CD14-positive monocyte (primary cell): ENCODE results near the gene SHISAL1. TPM values are rescaled to one million over a fixed set of nuclear protein-coding genes. Genes with fewer than 3 reads are reported as not detected.

Experiments used
- DNase-seq, 3 donors: peaks; one replicate each; pipeline ENCODE4 v3.0.0-alpha.2; 2011 to 2022
- H2AFZ ChIP-seq: 2 replicates; pipeline ENCODE4 v1.6.0; 2012; ENCODE audit warnings: mild to moderate bottlenecking, low read depth, low read length, inconsistent platforms; ENCODE audit not compliant: insufficient read depth, poor library complexity, severe bottlenecking
- H3K27ac ChIP-seq, 2 donors: 1 replicate in 1 of 2; 2 replicates in 1 of 2; pipeline ENCODE4 v1.5.1; 2012 to 2013; ENCODE audit warnings: low read length in 2 of 2, control low read depth in 1 of 2, inconsistent platforms in 1 of 2, low read depth in 1 of 2, mild to moderate bottlenecking in 1 of 2
- H3K27me3 ChIP-seq, 2 donors: one replicate each; pipeline versions ENCODE4 v1.6.0 to v1.6.1; 2011 to 2013; ENCODE audit warnings: low read length in 2 of 2; ENCODE audit not compliant: control insufficient read depth in 2 of 2, insufficient read depth in 2 of 2
- H3K36me3 ChIP-seq, 2 donors: replicated peaks in 1 of 2; 1 replicate in 1 of 2; 2 replicates in 1 of 2; pipeline versions ENCODE4 v1.5.1 to v1.6.1; 2012 to 2013; ENCODE audit warnings: low read length in 2 of 2, control low read depth in 1 of 2, inconsistent platforms in 1 of 2, mild to moderate bottlenecking in 1 of 2; ENCODE audit not compliant: insufficient read depth in 2 of 2, control insufficient read depth in 1 of 2
- H3K4me1 ChIP-seq, 2 donors: 1 replicate in 1 of 2; 2 replicates in 1 of 2; pipeline versions ENCODE4 v1.5.1 to v1.6.1; 2012 to 2013; ENCODE audit warnings: low read length in 2 of 2, control low read depth in 1 of 2, inconsistent platforms in 1 of 2, mild to moderate bottlenecking in 1 of 2, moderate library complexity in 1 of 2; ENCODE audit not compliant: insufficient read depth in 2 of 2, control insufficient read depth in 1 of 2
- H3K4me2 ChIP-seq: replicated peaks from 2 replicates; pipeline ENCODE3; 2012; ENCODE audit warnings: low read length, moderate library complexity, mild to moderate bottlenecking; ENCODE audit not compliant: poor library complexity, severe bottlenecking; ENCODE audit errors: extremely low read depth
- H3K4me3 ChIP-seq, 3 experiments: fragments of 200-600 bp in 1 of 3; sonication (generic) in 1 of 3; replicated peaks in 1 of 3; 1 replicate in 2 of 3; 2 replicates in 1 of 3; pipeline ENCODE4 v1.5.1; 2011 to 2013; ENCODE audit warnings: low read length in 3 of 3, mild to moderate bottlenecking in 3 of 3, control low read depth in 2 of 3, low read depth in 2 of 3, inconsistent platforms in 1 of 3, moderate library complexity in 1 of 3
- H3K79me2 ChIP-seq: 2 replicates; pipeline ENCODE4 v1.6.0; 2012; ENCODE audit warnings: mild to moderate bottlenecking, control low read depth, inconsistent platforms, low read length, moderate library complexity; ENCODE audit not compliant: insufficient read depth
- H3K9ac ChIP-seq: 2 replicates; pipeline ENCODE4 v1.6.0; 2017; ENCODE audit warnings: low read length, mild to moderate bottlenecking; ENCODE audit not compliant: insufficient read depth, poor library complexity, severe bottlenecking
- H3K9me3 ChIP-seq, 2 donors: replicated peaks in 1 of 2; 1 replicate in 1 of 2; 2 replicates in 1 of 2; pipeline versions ENCODE4 v1.5.1 to v1.6.1; 2012 to 2013; ENCODE audit warnings: low read length in 2 of 2, control low read depth in 1 of 2; ENCODE audit not compliant: control insufficient read depth in 1 of 2, insufficient read depth in 1 of 2
- H4K20me1 ChIP-seq: 2 replicates; pipeline ENCODE4 v1.6.0; 2012; ENCODE audit warnings: mild to moderate bottlenecking, low read length, control low read depth, moderate library complexity; ENCODE audit not compliant: insufficient read depth
- H3K27ac Mint-ChIP-seq, 7 donors: one replicate each; pipeline ENCODE4 v1.8.0; 2020; ENCODE audit warnings: mild to moderate bottlenecking in 7 of 7, mixed read lengths in 7 of 7, moderate library complexity in 6 of 7, inconsistent platforms in 2 of 7
- H3K27me3 Mint-ChIP-seq, 3 donors: one replicate each; pipeline ENCODE4 v1.8.0; 2021 to 2022; ENCODE audit warnings: low read depth in 3 of 3, mild to moderate bottlenecking in 3 of 3, mixed read lengths in 3 of 3, moderate library complexity in 3 of 3, inconsistent platforms in 1 of 3
- H3K36me3 Mint-ChIP-seq, 2 donors: one replicate each; pipeline ENCODE4 v1.8.0; 2020; ENCODE audit warnings: mixed read lengths in 2 of 2, inconsistent platforms in 1 of 2, mild to moderate bottlenecking in 1 of 2
- H3K4me1 Mint-ChIP-seq: one replicate; pipeline ENCODE4 v1.8.0; 2020; ENCODE audit warnings: mild to moderate bottlenecking, mixed read lengths
- H3K4me3 Mint-ChIP-seq, 2 donors: one replicate each; pipeline ENCODE4 v1.8.0; 2020; ENCODE audit warnings: mild to moderate bottlenecking in 2 of 2, mixed read lengths in 2 of 2, moderate library complexity in 1 of 2
- H3K9me3 Mint-ChIP-seq, 7 donors: one replicate each; pipeline ENCODE4 v1.8.0; 2020 to 2022; ENCODE audit warnings: mixed read lengths in 7 of 7, mild to moderate bottlenecking in 6 of 7, moderate library complexity in 6 of 7, inconsistent platforms in 2 of 7
- WGBS: methylation state at CpG from one replicate; pipeline ENCODE4 v1.1.5; 2013; ENCODE audit warnings: missing lambda C conversion rate; ENCODE audit not compliant: insufficient coverage; 5-methylcytosine and 5-hydroxymethylcytosine counted together
- intact Hi-C, 2 donors: fragments of 100-400 bp; cut with micrococcal nuclease; formaldehyde crosslinking; loops; one replicate each; pipeline versions ENCODE4 v1.15.0 to v1.15.1; 2023
- polyA plus RNA-seq, 3 donors: library from polyadenylated mRNA; depleted of rRNA in 1 of 3; unstranded in 2 of 3; stranded (reverse) in 1 of 3; fragments of 300-500 nt in 2 of 3; fragments of >200 nt in 1 of 3; fragmentation: Illumina TruSeq in 2 of 3; gene quantifications; 1 replicate in 2 of 3; 2 replicates in 1 of 3; pipeline ENCODE4 v1.2.3, GENCODE V29; 2012 to 2021
- TF ChIP-seq, protein P1 (sequence below): fragments of 200-600 bp; IDR thresholded peaks from one replicate; pipeline ENCODE4 v1.8.0; 2022; ENCODE audit warnings: antibody characterized with exemption, mild to moderate bottlenecking

Gene SHISAL1
- polyA plus RNA-seq, 3 donors: not detected

DNA sequence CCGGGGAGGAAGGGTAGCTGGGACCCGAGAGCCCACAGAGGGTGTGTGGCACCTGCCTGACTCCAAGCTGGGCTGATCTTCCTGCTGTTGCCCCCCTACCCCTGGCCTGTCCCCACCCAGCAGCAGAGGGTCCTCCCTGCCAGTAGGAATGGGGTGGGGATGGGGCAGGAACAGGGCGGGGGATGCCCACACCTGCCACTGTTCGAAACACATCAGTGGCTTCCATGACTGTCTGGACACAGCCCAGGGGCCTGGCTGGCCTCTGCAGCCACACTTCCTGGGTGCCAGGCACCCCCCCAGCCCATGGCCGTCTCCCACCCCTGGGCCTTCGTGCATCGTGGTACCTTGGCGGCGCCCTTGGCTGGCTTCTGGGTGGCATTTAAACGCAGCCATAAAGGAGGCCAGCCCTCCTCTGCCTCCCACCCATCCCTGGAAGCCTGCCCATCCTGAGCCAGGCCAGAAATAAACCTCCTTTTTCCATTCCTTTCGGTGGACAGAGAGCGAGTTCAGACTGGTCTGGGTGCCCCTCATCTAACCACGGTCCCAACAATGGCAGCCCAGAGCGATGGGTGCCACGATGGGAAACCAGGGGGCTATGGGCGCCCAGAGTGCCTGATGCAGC lies 745 bp upstream of the SHISAL1 start:
- Mint-ChIP-seq H3K4me3 (no peak overlapping the region), H3K4me1 (peaks cover 11% of the 10 kb centered on the region), H3K9me3 (no peaks in the 10 kb centered on the region), H3K27me3 (peaks cover 0 to 6% (median 2%) of the 10 kb centered on the region in 3 donors), H3K36me3 (no peaks in the 10 kb centered on the region), H3K27ac (no peak overlapping the region)
- intact Hi-C loops: no loop called here
- no peak overlapping the region for H2AFZ ChIP-seq
- TF ChIP-seq, protein P1, sequence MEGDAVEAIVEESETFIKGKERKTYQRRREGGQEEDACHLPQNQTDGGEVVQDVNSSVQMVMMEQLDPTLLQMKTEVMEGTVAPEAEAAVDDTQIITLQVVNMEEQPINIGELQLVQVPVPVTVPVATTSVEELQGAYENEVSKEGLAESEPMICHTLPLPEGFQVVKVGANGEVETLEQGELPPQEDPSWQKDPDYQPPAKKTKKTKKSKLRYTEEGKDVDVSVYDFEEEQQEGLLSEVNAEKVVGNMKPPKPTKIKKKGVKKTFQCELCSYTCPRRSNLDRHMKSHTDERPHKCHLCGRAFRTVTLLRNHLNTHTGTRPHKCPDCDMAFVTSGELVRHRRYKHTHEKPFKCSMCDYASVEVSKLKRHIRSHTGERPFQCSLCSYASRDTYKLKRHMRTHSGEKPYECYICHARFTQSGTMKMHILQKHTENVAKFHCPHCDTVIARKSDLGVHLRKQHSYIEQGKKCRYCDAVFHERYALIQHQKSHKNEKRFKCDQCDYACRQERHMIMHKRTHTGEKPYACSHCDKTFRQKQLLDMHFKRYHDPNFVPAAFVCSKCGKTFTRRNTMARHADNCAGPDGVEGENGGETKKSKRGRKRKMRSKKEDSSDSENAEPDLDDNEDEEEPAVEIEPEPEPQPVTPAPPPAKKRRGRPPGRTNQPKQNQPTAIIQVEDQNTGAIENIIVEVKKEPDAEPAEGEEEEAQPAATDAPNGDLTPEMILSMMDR: no peak
- H3K27ac ChIP-seq: no peak overlapping the region
- H3K9ac ChIP-seq: no peak overlapping the region
- no peak overlapping the region for H3K4me3 ChIP-seq
- WGBS: 91% methylated on average over 8 of the region's 16 CpGs
- H3K9me3 ChIP-seq: no peaks in the 10 kb centered on the region
- H3K79me2 ChIP-seq: no peaks in the 10 kb centered on the region
- no peaks in the 10 kb centered on the region for H4K20me1 ChIP-seq
- H3K27me3 ChIP-seq: no peaks in the 10 kb centered on the region
- no peak for DNase-seq
- peaks cover 5 to 11% of the 10 kb centered on the region in 2 donors for H3K4me1 ChIP-seq
- no peak overlapping the region for H3K4me2 ChIP-seq
- H3K36me3 ChIP-seq: no peaks in the 10 kb centered on the region

DNA sequence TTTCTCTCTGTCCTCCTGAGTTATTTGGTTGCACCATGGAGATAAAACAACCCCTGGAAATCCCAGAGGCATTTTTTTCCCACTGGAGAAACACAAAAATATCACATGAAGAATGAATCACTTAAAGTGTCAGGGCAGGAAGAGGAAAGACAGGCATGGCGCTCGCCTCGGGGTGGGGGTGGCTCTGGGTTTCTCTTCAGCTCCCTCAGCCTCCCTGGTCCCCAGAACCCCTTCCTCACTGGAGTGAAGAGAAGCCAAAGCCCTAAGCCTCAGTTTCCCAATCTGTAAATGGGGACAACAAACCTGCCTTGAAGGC lies 938 bp downstream of the SHISAL1 start:
- no peaks in the 10 kb centered on the region for H3K9me3 Mint-ChIP-seq
- Histone ChIP-seq H3K4me1 (peaks cover 5 to 11% of the 10 kb centered on the region in 2 donors), H3K36me3 (no peaks in the 10 kb centered on the region), H3K79me2 (no peaks in the 10 kb centered on the region), H3K9me3 (no peaks in the 10 kb centered on the region), H3K27ac (no peak overlapping the region), H3K27me3 (no peaks in the 10 kb centered on the region), H2AFZ (no peak overlapping the region), H3K4me2 (no peak overlapping the region), H3K4me3 (no peak overlapping the region), H4K20me1 (no peaks in the 10 kb centered on the region), H3K9ac (no peak overlapping the region)
- intact Hi-C loops: no loop called here
- H3K27me3 Mint-ChIP-seq: peaks cover 2 to 11% (median 3%) of the 10 kb centered on the region in 3 donors
- WGBS: no CpG with 5 or more reads among the region's 3 CpGs
- H3K4me1 Mint-ChIP-seq: peaks cover 11% of the 10 kb centered on the region
- no peak overlapping the region for H3K27ac Mint-ChIP-seq
- no peaks in the 10 kb centered on the region for H3K36me3 Mint-ChIP-seq
- no peak for DNase-seq
- H3K4me3 Mint-ChIP-seq: no peak overlapping the region
- TF ChIP-seq, protein P1: no peak
